ENCODE results near the gene KBTBD12. TPM values are rescaled to one million over a fixed set of nuclear protein-coding genes. Genes with fewer than 3 reads are reported as not detected.
A peak's percentile ranks its signal among the peaks of the same experiment; 100 is the strongest.

The KBTBD12 gene
- total RNA-seq, 1 donor from 2014 or later, result not detected

DNA sequence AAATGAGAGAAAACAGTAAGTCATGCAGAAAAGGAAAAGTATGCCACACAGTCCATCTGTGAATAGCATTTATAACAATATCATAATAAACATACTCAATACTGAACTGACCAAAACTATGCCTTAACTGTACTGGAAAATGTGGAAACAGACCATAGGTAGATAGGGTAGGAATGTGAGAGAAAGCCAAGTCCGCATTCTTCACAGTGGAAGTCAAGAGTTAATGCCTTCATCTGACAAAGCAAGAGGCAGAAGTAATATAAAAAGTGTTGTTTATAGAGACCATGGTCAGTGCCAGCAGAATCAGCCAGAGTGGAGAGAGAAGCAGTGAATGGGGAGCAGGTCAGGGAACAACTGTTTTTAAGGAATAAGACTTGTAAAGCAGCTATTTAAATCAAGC is 52.3 kb downstream of the KBTBD12 start:
- H3K36me3 Mint-ChIP-seq (ENCODE audit: unreplicated experiment), result peaks cover 5% of the 10 kb centered on the region
- H3K9me3 Mint-ChIP-seq (ENCODE audit: unreplicated experiment), result no peaks in the 10 kb centered on the region
- H3K27ac Mint-ChIP-seq (ENCODE audit: unreplicated experiment), result no peak overlapping the region
- H3K27me3 Mint-ChIP-seq (ENCODE audit: unreplicated experiment), result peaks cover 4% of the 10 kb centered on the region
- H3K4me3 Mint-ChIP-seq (ENCODE audit: unreplicated experiment), result no peak overlapping the region
- no peak for TF ChIP-seq CTCF (IDR thresholded peaks at IDR 0.05; ENCODE audit: partially characterized antibody, unreplicated experiment)
- H3K4me1 Mint-ChIP-seq (ENCODE audit: low read depth, unreplicated experiment), result no peaks in the 10 kb centered on the region
- DNase-seq, result no peak

DNA sequence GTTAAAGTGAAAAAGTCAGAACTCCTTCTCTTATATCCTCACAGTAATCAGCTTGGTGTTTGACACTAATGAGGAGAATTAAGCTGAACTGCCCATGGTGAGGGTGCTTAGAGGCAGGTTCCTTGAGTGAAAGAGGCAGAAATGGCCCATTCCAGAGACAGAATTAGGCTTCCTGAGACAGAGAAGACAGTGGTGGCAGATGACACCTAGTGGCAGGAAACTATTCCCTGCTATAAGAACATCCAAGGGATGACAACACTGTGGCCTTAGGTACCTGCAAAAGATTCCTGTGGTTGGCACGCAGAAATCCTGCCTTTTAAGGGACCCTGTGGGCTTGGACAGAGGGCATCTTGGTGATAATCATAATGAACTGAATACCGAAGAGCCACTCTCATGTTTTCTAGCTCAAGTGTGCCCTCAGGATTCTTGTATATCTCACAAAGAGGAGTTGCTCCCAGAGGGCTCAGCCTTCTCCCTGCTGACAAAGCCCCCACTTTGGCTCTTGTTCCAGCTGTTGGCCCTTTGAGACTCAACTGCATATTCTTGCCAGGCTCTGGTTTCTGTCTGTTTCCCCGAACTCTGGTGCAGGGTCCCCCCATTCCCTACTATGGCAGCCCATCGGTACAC is 56.0 kb downstream of the KBTBD12 start:
- Mint-ChIP-seq H3K36me3 (ENCODE audit: unreplicated experiment) (peaks cover 4% of the 10 kb centered on the region), H3K4me3 (ENCODE audit: unreplicated experiment) (no peak overlapping the region), H3K9me3 (ENCODE audit: unreplicated experiment) (no peaks in the 10 kb centered on the region), H3K27me3 (ENCODE audit: unreplicated experiment) (peaks cover 6% of the 10 kb centered on the region), H3K4me1 (ENCODE audit: low read depth, unreplicated experiment) (no peaks in the 10 kb centered on the region), H3K27ac (ENCODE audit: unreplicated experiment) (no peak overlapping the region)
- no peak for DNase-seq
- TF ChIP-seq CTCF (IDR thresholded peaks at IDR 0.05; ENCODE audit: partially characterized antibody, unreplicated experiment), result peak; percentile 53

- no peak for TF ChIP-seq CTCF (IDR thresholded peaks at IDR 0.05; ENCODE audit: partially characterized antibody, unreplicated experiment)
- H3K4me1 Mint-ChIP-seq (ENCODE audit: low read depth, unreplicated experiment), result no peaks in the 10 kb centered on the region
- peaks cover 2% of the 10 kb centered on the region for H3K27me3 Mint-ChIP-seq (ENCODE audit: unreplicated experiment)
- H3K36me3 Mint-ChIP-seq (ENCODE audit: unreplicated experiment), result no peaks in the 10 kb centered on the region
- no peak overlapping the region for H3K27ac Mint-ChIP-seq (ENCODE audit: unreplicated experiment)
- H3K9me3 Mint-ChIP-seq (ENCODE audit: unreplicated experiment), result no peaks in the 10 kb centered on the region
- no peak for DNase-seq
- H3K4me3 Mint-ChIP-seq (ENCODE audit: unreplicated experiment), result no peak overlapping the region
These were observed 59.2 kb downstream of the KBTBD12 start for GRCh38 chr3:127974226-127974625.

- Mint-ChIP-seq H3K36me3 (ENCODE audit: unreplicated experiment) (no peaks in the 10 kb centered on the region), H3K4me1 (ENCODE audit: low read depth, unreplicated experiment) (no peaks in the 10 kb centered on the region), H3K9me3 (ENCODE audit: unreplicated experiment) (no peaks in the 10 kb centered on the region), H3K27me3 (ENCODE audit: unreplicated experiment) (peaks cover 2% of the 10 kb centered on the region), H3K4me3 (ENCODE audit: unreplicated experiment) (no peak overlapping the region), H3K27ac (ENCODE audit: unreplicated experiment) (no peak overlapping the region)
- no peak for DNase-seq
- TF ChIP-seq CTCF (IDR thresholded peaks at IDR 0.05; ENCODE audit: partially characterized antibody, unreplicated experiment), result no peak
These were observed 60.4 kb downstream of the KBTBD12 start for GRCh38 chr3:127975153-127976029.

DNA sequence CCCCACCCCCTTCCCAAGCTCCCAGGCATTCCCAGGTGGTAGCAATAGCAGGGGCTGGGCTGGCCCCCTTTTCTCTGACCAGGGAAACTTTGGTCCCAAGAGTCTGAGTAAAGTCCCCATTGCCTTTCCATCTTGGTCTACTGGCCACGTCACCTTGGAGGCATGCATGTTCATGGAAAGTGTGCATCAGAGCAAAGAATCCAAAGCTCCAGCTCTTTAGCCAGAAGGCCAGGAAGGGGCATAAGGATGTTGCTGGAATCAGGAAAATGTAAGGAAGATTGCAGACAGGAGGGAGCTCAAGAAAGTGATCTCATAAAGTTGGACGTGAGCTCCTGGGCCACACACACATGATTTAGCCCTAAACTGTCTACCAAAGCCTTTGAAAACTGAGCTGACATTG is 63.6 kb downstream of the KBTBD12 start:
- no peak overlapping the region for H3K4me3 Mint-ChIP-seq (ENCODE audit: unreplicated experiment)
- no peak for DNase-seq
- H3K9me3 Mint-ChIP-seq (ENCODE audit: unreplicated experiment), result no peaks in the 10 kb centered on the region
- no peaks in the 10 kb centered on the region for H3K36me3 Mint-ChIP-seq (ENCODE audit: unreplicated experiment)
- TF ChIP-seq CTCF (IDR thresholded peaks at IDR 0.05; ENCODE audit: partially characterized antibody, unreplicated experiment), result no peak
- H3K27me3 Mint-ChIP-seq (ENCODE audit: unreplicated experiment), result peaks cover 2% of the 10 kb centered on the region
- H3K27ac Mint-ChIP-seq (ENCODE audit: unreplicated experiment), result no peak overlapping the region
- H3K4me1 Mint-ChIP-seq (ENCODE audit: low read depth, unreplicated experiment), result no peaks in the 10 kb centered on the region

All from glutamatergic neuron (in vitro differentiated cells).